A549 treated with Hydrocortisone at 1 μM for 4 hours (cell line): Measurements from ENCODE around the gene ADGRA1. TPM values are rescaled to one million over a fixed set of nuclear protein-coding genes. Genes with fewer than 3 reads are reported as not detected.

Experiments used
- total RNA-seq: library from RNA; stranded (reverse); fragments of 200-300 nt; extraction: Qiagen RNA extraction; gene quantifications from 5 replicates; pipeline ENCODE4 v1.2.3, GENCODE V29; 2022

The ADGRA1 gene, protein sequence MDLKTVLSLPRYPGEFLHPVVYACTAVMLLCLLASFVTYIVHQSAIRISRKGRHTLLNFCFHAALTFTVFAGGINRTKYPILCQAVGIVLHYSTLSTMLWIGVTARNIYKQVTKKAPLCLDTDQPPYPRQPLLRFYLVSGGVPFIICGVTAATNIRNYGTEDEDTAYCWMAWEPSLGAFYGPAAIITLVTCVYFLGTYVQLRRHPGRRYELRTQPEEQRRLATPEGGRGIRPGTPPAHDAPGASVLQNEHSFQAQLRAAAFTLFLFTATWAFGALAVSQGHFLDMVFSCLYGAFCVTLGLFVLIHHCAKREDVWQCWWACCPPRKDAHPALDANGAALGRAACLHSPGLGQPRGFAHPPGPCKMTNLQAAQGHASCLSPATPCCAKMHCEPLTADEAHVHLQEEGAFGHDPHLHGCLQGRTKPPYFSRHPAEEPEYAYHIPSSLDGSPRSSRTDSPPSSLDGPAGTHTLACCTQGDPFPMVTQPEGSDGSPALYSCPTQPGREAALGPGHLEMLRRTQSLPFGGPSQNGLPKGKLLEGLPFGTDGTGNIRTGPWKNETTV
- 0.15 to 0.34 TPM (median 0.23 TPM) in 5 replicates for total RNA-seq

DNA sequence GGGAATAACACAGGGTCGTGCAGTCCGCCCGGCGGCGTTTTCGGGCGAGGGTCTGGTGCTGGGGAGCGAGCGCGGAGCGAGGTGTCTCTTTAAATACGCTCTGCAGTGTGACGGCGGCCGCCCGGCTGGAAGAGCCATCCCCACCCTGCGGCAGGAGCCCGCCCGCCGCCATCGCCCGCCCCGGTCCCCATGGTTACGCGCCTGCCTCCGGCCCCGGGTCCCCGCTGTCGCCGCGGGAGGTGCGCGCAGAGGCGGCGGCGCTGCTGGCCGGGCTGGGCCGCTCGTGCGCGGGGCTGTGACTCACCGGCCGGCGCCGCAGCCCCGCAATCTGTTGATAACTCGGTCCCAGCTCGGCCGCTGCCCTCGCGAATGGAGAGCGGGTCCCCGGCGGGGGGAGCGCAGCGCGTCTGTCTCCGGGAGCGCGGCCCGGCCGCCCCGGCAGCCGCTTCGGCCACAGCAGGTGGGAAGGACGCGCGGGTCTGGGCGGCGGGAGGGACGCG, at the start of gene ADGRA1:
Gene ADGRA1 (plus strand): TSS at position 246 of the 500 bp plus-strand sequence. CDS start 986 bp downstream, outside the sequence.

DNA sequence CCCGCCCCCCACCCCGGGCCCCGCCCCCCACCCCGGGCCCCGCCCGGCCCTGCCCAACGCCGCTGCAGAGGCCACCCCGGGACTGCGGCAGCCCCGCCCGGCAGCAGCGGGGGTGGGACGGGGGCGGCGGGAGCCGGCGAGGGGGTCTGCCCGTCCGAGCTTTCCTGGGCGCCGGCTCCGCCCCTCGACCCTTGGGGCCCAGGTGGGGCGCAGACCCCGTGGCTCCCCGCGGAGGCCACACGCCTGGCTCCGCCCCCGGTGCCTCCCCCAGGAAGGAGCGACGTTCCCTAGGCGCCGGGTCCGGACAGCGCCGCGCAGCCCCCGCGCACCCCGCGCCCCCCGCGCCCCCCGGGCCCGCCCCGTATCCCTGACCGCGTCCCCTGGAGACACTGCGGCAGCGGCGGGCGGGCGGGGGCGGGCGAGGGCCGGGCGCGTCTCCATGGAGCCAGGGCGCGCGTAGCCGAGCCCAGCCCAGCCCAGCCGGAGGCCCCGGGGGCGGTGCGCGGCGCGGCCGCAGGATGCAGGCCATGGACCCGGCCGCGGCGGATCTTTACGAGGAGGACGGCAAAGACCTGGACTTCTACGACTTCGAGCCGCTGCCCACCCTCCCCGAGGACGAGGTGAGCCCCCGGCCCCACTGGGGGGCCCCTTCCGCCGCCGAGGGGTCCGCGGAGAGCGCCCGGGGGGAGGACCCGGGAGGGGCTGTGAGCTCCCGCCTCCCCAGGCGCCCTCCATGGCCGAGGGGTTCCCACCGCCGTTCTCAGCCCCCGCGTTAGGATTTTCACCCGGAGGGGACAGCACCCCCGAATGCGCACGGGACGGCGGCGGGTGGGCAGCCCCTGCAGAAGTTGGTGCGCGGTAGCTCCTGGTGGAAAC, 72.5 kb downstream of the ADGRA1 start, which contains the start of gene KNDC1:
Gene KNDC1 (plus strand): TSS at position 270 of the 876 bp plus-strand sequence. CDS start 249 bp downstream, at position 519.

Other genes with a start within 250 kb of the ADGRA1 start
- gene CFAP46, start 145.4 kb upstream of the ADGRA1 start, total RNA-seq, result 0.92 to 1.5 TPM (median 1.4 TPM) in 5 replicates
- gene KNDC1, start 72.3 kb downstream of the ADGRA1 start, total RNA-seq, result 0.91 to 2.6 TPM (median 1.4 TPM) in 5 replicates
- gene UTF1, start 142.3 kb downstream of the ADGRA1 start, total RNA-seq, result 0.10 TPM in 1 of 5 replicates, not detected in the others
- gene VENTX, start 149.9 kb downstream of the ADGRA1 start, total RNA-seq, result not detected in 5 replicates
- gene ADAM8, start 188.9 kb downstream of the ADGRA1 start, total RNA-seq, result 1.6 to 4.2 TPM (median 3.7 TPM) in 5 replicates
- gene TUBGCP2, start 220.9 kb downstream of the ADGRA1 start, total RNA-seq, result 32.4 to 49.6 TPM (median 42.5 TPM) in 5 replicates
- gene ZNF511, start 221.0 kb downstream of the ADGRA1 start, total RNA-seq, result 51.5 to 74.7 TPM (median 69.1 TPM) in 5 replicates
- gene CALY, start 249.0 kb downstream of the ADGRA1 start, total RNA-seq, result 0.45 to 0.71 TPM (median 0.59 TPM) in 5 replicates